Measurements from ENCODE around the gene OCEL1. TPM values are rescaled to one million over a fixed set of nuclear protein-coding genes. Genes with fewer than 3 reads are reported as not detected.

Gene OCEL1
- total RNA-seq, 4 donors from 2014 or later: 1.8 to 6.9 (median 4.1) TPM

GRCh38 chr19:17243830-17244617 lies 18.0 kb downstream of the OCEL1 start:
- H3K27ac ChIP-seq: peak overlapping the region; percentile 88 to 94 (median 92)
- TF ChIP-seq POLR2A (IDR thresholded peaks at IDR 0.05) (no peak), CTCF (IDR thresholded peaks at IDR 0.05) (no peak)
- H3K9me3 ChIP-seq: no peaks in the 10 kb centered on the region
- 0 to 9% methylated on average over 2 to 8 of the region's 52 CpGs for WGBS, 2 donors
- no peaks in the 10 kb centered on the region for H3K27me3 ChIP-seq
- H3K36me3 ChIP-seq: peaks cover 0 to 24% (median under 1%) of the 10 kb centered on the region in 3 donors
- peak overlapping the region; percentile 81 to 95 (median 90) for H3K4me3 ChIP-seq
- H3K4me1 ChIP-seq: peaks cover 23 to 77% (median 41%) of the 10 kb centered on the region in 3 donors
- no peak for DNase-seq
- intact Hi-C loops (cut with DNase I): no loop called here

GRCh38 chr19:17244618-17245534 lies 18.9 kb downstream of the OCEL1 start:
- DNase-seq: no peak
- intact Hi-C loops (cut with DNase I): no loop called here
- Histone ChIP-seq H3K27ac (peak overlapping the region; percentile 88 to 94 (median 92)), H3K36me3 (peaks cover 0 to 15% (median 0%) of the 10 kb centered on the region in 3 donors), H3K4me3 (peak overlapping the region; percentile 81 to 95 (median 90)), H3K9me3 (no peaks in the 10 kb centered on the region), H3K4me1 (peaks cover 23 to 85% (median 41%) of the 10 kb centered on the region in 3 donors), H3K27me3 (no peaks in the 10 kb centered on the region)
- WGBS, 2 donors: 8% methylated on average over 4 of the region's 100 CpGs; no CpG with 5 or more reads in 1 of the 2 donors
- TF ChIP-seq POLR2A (IDR thresholded peaks at IDR 0.05) (no peak), CTCF (IDR thresholded peaks at IDR 0.05) (no peak)

GRCh38 chr19:17245535-17245984 lies 19.5 kb downstream of the OCEL1 start, which contains the start of gene NR2F6:
NR2F6 (minus strand) TSS chr19:17245919; CDS start chr19:17245220, 699 bp downstream.
- Histone ChIP-seq H3K4me1 (peaks cover 23 to 87% (median 41%) of the 10 kb centered on the region in 3 donors), H3K27me3 (no peaks in the 10 kb centered on the region), H3K9me3 (no peaks in the 10 kb centered on the region), H3K27ac (peak within 1 kb of the TSS; percentile 90 to 94 (median 92)), H3K4me3 (peak within 1 kb of the TSS; percentile 81 to 95 (median 90)), H3K36me3 (peaks cover 0 to 9% (median 0%) of the 10 kb centered on the region in 3 donors)
- intact Hi-C loops (cut with DNase I): no loop called here
- TF ChIP-seq CTCF (IDR thresholded peaks at IDR 0.05) (no peak), POLR2A (IDR thresholded peaks at IDR 0.05) (peak in 1 of 4 donors; percentile 20)
- DNase-seq: no peak
- WGBS, 2 donors: no CpG with 5 or more reads among the region's 72 CpGs

- Histone ChIP-seq H3K27me3 (no peaks in the 10 kb centered on the region), H3K4me3 (peak overlapping the region; percentile 81 to 95 (median 90)), H3K36me3 (no peaks in the 10 kb centered on the region), H3K9me3 (no peaks in the 10 kb centered on the region), H3K27ac (peak overlapping the region; percentile 90 to 94 (median 92)), H3K4me1 (peaks cover 23 to 74% (median 38%) of the 10 kb centered on the region in 3 donors)
- TF ChIP-seq CTCF (IDR thresholded peaks at IDR 0.05): no peak
- no peak for TF ChIP-seq POLR2A (IDR thresholded peaks at IDR 0.05)
- WGBS, 2 donors: 7 to 15% methylated on average over 11 to 12 of the region's 21 CpGs
- no peak for DNase-seq
- intact Hi-C loops (cut with DNase I): no loop called here
Measured at GRCh38 chr19:17246681-17247425, 20.8 kb downstream of the OCEL1 start.
